ENCODE measurements around the gene MCF2L2.

DNA sequence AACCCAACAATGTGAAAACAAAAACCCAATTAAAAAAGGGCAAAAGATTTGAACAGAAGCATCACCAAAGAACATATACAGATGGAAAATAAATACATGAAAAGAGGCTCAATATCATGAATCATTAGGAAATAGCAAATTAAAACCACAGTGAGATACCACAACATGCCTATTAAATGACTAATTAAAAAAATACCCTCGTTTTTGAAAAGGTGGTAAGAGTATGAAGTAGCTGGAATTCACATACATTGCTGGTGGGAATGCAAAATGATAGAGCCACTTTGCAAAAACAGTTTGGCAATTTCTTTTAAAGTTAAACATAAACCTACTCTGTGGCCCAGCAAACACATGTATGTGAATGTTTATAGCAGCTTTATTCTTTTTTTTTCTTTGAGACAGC is 99.6 kb downstream of the MCF2L2 start:
- TF ChIP-seq RAD21 (conservative IDR thresholded peaks at IDR 0.05 in 1 of 2, IDR thresholded peaks at IDR 0.05 in 1 of 2) (no peak), KDM1A (IDR thresholded peaks at IDR 0.05; ENCODE audit: low read depth) (no peak), POLR2A (IDR thresholded peaks at IDR 0.05; ENCODE audit: low read length) (no peak), NR3C1 (IDR thresholded peaks at IDR 0.05) (no peak), SMC3 (IDR thresholded peaks at IDR 0.05) (no peak)
- TF ChIP-seq, protein P1, sequence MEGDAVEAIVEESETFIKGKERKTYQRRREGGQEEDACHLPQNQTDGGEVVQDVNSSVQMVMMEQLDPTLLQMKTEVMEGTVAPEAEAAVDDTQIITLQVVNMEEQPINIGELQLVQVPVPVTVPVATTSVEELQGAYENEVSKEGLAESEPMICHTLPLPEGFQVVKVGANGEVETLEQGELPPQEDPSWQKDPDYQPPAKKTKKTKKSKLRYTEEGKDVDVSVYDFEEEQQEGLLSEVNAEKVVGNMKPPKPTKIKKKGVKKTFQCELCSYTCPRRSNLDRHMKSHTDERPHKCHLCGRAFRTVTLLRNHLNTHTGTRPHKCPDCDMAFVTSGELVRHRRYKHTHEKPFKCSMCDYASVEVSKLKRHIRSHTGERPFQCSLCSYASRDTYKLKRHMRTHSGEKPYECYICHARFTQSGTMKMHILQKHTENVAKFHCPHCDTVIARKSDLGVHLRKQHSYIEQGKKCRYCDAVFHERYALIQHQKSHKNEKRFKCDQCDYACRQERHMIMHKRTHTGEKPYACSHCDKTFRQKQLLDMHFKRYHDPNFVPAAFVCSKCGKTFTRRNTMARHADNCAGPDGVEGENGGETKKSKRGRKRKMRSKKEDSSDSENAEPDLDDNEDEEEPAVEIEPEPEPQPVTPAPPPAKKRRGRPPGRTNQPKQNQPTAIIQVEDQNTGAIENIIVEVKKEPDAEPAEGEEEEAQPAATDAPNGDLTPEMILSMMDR (IDR thresholded peaks at IDR 0.05) = no peak
- TF ChIP-seq, protein P2, sequence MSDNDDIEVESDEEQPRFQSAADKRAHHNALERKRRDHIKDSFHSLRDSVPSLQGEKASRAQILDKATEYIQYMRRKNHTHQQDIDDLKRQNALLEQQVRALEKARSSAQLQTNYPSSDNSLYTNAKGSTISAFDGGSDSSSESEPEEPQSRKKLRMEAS (IDR thresholded peaks at IDR 0.05) = no peak
- TF ChIP-seq, protein P3, sequence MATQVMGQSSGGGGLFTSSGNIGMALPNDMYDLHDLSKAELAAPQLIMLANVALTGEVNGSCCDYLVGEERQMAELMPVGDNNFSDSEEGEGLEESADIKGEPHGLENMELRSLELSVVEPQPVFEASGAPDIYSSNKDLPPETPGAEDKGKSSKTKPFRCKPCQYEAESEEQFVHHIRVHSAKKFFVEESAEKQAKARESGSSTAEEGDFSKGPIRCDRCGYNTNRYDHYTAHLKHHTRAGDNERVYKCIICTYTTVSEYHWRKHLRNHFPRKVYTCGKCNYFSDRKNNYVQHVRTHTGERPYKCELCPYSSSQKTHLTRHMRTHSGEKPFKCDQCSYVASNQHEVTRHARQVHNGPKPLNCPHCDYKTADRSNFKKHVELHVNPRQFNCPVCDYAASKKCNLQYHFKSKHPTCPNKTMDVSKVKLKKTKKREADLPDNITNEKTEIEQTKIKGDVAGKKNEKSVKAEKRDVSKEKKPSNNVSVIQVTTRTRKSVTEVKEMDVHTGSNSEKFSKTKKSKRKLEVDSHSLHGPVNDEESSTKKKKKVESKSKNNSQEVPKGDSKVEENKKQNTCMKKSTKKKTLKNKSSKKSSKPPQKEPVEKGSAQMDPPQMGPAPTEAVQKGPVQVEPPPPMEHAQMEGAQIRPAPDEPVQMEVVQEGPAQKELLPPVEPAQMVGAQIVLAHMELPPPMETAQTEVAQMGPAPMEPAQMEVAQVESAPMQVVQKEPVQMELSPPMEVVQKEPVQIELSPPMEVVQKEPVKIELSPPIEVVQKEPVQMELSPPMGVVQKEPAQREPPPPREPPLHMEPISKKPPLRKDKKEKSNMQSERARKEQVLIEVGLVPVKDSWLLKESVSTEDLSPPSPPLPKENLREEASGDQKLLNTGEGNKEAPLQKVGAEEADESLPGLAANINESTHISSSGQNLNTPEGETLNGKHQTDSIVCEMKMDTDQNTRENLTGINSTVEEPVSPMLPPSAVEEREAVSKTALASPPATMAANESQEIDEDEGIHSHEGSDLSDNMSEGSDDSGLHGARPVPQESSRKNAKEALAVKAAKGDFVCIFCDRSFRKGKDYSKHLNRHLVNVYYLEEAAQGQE (IDR thresholded peaks at IDR 0.05) = no peak
